ENCODE data around the gene MYH14. TPM values are rescaled to one million over a fixed set of nuclear protein-coding genes. Genes with fewer than 3 reads are reported as not detected.

Gene MYH14
- total and polyA plus RNA-seq, 2 of the 13 experiments (the other 11 are each of a cell fraction or from before 2014, with no cell fraction given), result 5.5 to 5.8 TPM

DNA sequence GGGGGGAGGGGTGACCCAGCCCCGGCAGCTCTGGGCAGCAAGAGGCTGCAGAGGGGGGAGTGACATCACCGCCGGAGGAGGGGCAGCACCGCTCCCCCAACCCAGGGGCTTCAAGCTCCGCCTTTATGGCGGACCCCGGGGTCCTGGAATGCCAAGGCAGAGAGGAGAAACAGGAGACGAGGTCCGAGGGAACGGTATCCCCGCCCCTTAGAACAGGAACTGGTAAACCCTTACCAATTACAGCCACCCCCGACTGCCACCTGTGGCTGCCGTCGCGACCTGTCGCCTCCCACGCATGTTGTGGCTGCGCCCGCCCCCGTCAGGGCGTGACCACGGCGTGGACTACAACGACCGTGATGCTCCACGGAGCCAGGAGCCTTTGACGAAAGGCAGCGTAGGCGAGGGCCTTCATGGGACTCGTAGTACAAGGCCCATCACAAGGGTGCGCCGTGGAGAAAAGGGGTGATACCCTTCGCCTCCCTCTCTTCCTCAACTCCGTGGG, 129.9 kb downstream of the MYH14 start:
- peak overlapping the region; percentile 46 to 68 (median 52); a peak in 5 of 6 replicates for H3K4me3 ChIP-seq (replicated peaks in 1 of 3; ENCODE audit: insufficient read depth in 1 of 3, low read depth in 2 of 3, low read length in 3 of 3)
- peak overlapping the region; percentile 71 for H3K4me2 ChIP-seq (ENCODE audit: low read depth, low read length)
- no peaks in the 10 kb centered on the region for H3K79me2 ChIP-seq (ENCODE audit: insufficient read depth, low read length)
- WGBS (ENCODE audit: low lambda C conversion rate), result 66% methylated on average over 13 of the region's 34 CpGs
- CTCF ChIA-PET (ENCODE audit: low intra/inter-chr PET ratio, low total read pairs), result no interaction called here
- POLR2A ChIA-PET, result interaction anchor here (0.8 to 1.4 kb wide), 7 partner anchors 8 to 128 kb away, joined by 3 to 7 read pairs (median 5); partner anchors contain the start of gene POLD1
- H4K20me1 ChIP-seq (ENCODE audit: insufficient read depth, low read length), result no peaks in the 10 kb centered on the region
- in situ Hi-C loops (cut with HindIII; ENCODE audit: extremely low pct_ligation_motif_present, low pct_unique_long_range_greater_than_20kb), result no loop called here
- H3K4me1 ChIP-seq (ENCODE audit: insufficient read depth, low read length), result peaks cover 45% of the 10 kb centered on the region
- peak overlapping the region; percentile 65 for H3K27ac ChIP-seq (ENCODE audit: extremely low read length, insufficient read depth, low read length)
- ATAC-seq, result peak; percentile 24
- H3K9ac ChIP-seq (ENCODE audit: insufficient read depth, low read depth, low read length), result peak overlapping the region; percentile 69
- no peaks in the 10 kb centered on the region for H3K9me3 ChIP-seq (ENCODE audit: low read length)
- no peaks in the 10 kb centered on the region for H3K27me3 ChIP-seq (ENCODE audit: control insufficient read depth in 1 of 2, insufficient read depth in 2 of 2, low read length in 2 of 2)
- intact Hi-C loops (cut with micrococcal nuclease; ENCODE audit: unreplicated experiment), result loop anchor here (1.0 kb wide), 1 partner anchor 16 kb away; no protein-coding TSS in a partner anchor
- FAIRE-seq, result no peak
- no TSS peak for BruUV-seq (replicated peaks)
- H3K36me3 ChIP-seq (replicated peaks in 1 of 2; ENCODE audit: control insufficient read depth in 1 of 2, insufficient read depth in 2 of 2, low read length in 2 of 2), result no peaks in the 10 kb centered on the region
- no peak overlapping the region for H2AFZ ChIP-seq (ENCODE audit: low read length)
- DNase-seq (ENCODE audit: low spot score), result peak; percentile 72
- TF ChIP-seq ZNF230 (CRISPR knock-in tag; IDR thresholded peaks at IDR 0.05) (no peak), MYNN (CRISPR knock-in tag; IDR thresholded peaks at IDR 0.05; ENCODE audit: low read depth) (no peak), FOXJ3 (CRISPR knock-in tag; IDR thresholded peaks at IDR 0.05; ENCODE audit: borderline replicate concordance) (no peak), AGO2 (optimal IDR thresholded peaks at IDR 0.05; ENCODE audit: low read depth, low read length) (peak; percentile 1), ZFP36L1 (CRISPR knock-in tag; IDR thresholded peaks at IDR 0.05) (no peak), KLF16 (CRISPR knock-in tag; IDR thresholded peaks at IDR 0.05) (peak in 1 of 2 experiments; percentile 16; a peak in 1 of 4 replicates), AHR (CRISPR knock-in tag; IDR thresholded peaks at IDR 0.05) (peak; percentile 10; the same call in 1 of the 2 replicates), CREM (IDR thresholded peaks at IDR 0.05) (peak; percentile 80), CREM (CRISPR knock-in tag; IDR thresholded peaks at IDR 0.05) (no peak), GABPB1 (CRISPR knock-in tag; IDR thresholded peaks at IDR 0.05) (peak; percentile 69), SUZ12 (IDR thresholded peaks at IDR 0.05; ENCODE audit: low read depth, low read length) (peak; percentile 84), ZNF33B (CRISPR knock-in tag; IDR thresholded peaks at IDR 0.05) (no peak), PHF20 (CRISPR knock-in tag; IDR thresholded peaks at IDR 0.05) (no peak), NONO (IDR thresholded peaks at IDR 0.05) (no peak), NONO (CRISPR knock-in tag; conservative IDR thresholded peaks at IDR 0.05) (peak; percentile 37; the same call in 1 of the 2 replicates), SNAI1 (CRISPR knock-in tag; IDR thresholded peaks at IDR 0.05; ENCODE audit: borderline replicate concordance) (no peak), ZNF329 (CRISPR knock-in tag; IDR thresholded peaks at IDR 0.05; ENCODE audit: low read depth) (0 out of 2 replicates have a peak, but pooled peaks have one; percentile 16)
- TF ChIP-seq, protein P1, sequence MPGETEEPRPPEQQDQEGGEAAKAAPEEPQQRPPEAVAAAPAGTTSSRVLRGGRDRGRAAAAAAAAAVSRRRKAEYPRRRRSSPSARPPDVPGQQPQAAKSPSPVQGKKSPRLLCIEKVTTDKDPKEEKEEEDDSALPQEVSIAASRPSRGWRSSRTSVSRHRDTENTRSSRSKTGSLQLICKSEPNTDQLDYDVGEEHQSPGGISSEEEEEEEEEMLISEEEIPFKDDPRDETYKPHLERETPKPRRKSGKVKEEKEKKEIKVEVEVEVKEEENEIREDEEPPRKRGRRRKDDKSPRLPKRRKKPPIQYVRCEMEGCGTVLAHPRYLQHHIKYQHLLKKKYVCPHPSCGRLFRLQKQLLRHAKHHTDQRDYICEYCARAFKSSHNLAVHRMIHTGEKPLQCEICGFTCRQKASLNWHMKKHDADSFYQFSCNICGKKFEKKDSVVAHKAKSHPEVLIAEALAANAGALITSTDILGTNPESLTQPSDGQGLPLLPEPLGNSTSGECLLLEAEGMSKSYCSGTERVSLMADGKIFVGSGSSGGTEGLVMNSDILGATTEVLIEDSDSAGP (CRISPR knock-in tag; IDR thresholded peaks at IDR 0.05; ENCODE audit: borderline replicate concordance), result no peak
- TF ChIP-seq, protein P2, sequence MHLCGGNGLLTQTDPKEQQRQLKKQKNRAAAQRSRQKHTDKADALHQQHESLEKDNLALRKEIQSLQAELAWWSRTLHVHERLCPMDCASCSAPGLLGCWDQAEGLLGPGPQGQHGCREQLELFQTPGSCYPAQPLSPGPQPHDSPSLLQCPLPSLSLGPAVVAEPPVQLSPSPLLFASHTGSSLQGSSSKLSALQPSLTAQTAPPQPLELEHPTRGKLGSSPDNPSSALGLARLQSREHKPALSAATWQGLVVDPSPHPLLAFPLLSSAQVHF (CRISPR knock-in tag; IDR thresholded peaks at IDR 0.05), result no peak; the same call in 1 of the 2 replicates
- TF ChIP-seq, protein P3, sequence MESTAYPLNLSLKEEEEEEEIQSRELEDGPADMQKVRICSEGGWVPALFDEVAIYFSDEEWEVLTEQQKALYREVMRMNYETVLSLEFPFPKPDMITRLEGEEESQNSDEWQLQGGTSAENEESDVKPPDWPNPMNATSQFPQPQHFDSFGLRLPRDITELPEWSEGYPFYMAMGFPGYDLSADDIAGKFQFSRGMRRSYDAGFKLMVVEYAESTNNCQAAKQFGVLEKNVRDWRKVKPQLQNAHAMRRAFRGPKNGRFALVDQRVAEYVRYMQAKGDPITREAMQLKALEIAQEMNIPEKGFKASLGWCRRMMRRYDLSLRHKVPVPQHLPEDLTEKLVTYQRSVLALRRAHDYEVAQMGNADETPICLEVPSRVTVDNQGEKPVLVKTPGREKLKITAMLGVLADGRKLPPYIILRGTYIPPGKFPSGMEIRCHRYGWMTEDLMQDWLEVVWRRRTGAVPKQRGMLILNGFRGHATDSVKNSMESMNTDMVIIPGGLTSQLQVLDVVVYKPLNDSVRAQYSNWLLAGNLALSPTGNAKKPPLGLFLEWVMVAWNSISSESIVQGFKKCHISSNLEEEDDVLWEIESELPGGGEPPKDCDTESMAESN (CRISPR knock-in tag; conservative IDR thresholded peaks at IDR 0.05), result peak; percentile 58
- TF ChIP-seq, protein P4, sequence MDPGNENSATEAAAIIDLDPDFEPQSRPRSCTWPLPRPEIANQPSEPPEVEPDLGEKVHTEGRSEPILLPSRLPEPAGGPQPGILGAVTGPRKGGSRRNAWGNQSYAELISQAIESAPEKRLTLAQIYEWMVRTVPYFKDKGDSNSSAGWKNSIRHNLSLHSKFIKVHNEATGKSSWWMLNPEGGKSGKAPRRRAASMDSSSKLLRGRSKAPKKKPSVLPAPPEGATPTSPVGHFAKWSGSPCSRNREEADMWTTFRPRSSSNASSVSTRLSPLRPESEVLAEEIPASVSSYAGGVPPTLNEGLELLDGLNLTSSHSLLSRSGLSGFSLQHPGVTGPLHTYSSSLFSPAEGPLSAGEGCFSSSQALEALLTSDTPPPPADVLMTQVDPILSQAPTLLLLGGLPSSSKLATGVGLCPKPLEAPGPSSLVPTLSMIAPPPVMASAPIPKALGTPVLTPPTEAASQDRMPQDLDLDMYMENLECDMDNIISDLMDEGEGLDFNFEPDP (CRISPR knock-in tag; conservative IDR thresholded peaks at IDR 0.05), result 0 out of 2 replicates have a peak, but pooled peaks have one; percentile 0
